GM12872 (cell line): ENCODE data around the gene CACNB1.

Source experiments
- TF ChIP-seq, protein P1 (sequence below): IDR thresholded peaks from 3 replicates; pipeline ENCODE4 v1.5.1; 2011; ENCODE audit warnings: low read depth, mild to moderate bottlenecking, low read length, moderate library complexity; ENCODE audit not compliant: insufficient read depth

Gene CACNB1

DNA sequence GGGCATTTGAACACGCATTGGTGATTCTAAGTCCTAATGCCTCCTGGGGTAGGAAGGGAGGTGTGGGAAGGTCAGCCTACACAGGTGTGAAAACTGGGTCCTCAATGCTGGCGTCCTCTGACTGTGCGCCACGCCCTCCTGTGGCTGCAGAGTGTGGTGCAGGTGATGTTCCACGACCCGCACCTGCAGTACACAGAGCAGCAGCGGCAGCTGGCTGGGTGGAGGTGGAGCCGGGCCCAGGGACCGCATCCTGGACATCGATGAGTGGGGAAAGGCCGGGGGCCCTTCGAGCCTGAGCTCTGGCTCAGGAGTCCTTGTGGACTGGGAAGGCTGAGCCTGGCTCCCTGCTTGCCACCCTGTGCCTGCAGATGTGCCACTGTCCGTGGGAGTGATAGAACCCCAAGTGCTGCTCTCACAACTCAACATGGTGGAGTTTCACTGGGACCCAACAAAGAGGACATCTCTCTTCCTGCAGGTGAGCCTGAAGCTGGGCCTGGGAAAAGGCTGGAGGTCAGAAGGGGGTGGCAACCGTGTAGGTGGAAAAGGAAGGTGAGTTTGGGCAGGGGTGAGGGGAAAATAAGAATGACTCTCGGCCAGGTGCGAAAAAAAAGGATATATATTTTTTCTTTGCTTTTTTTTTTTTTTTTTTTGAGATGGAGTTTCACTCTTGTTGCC lies 42.3 kb upstream of the CACNB1 start:
- TF ChIP-seq, protein P1, sequence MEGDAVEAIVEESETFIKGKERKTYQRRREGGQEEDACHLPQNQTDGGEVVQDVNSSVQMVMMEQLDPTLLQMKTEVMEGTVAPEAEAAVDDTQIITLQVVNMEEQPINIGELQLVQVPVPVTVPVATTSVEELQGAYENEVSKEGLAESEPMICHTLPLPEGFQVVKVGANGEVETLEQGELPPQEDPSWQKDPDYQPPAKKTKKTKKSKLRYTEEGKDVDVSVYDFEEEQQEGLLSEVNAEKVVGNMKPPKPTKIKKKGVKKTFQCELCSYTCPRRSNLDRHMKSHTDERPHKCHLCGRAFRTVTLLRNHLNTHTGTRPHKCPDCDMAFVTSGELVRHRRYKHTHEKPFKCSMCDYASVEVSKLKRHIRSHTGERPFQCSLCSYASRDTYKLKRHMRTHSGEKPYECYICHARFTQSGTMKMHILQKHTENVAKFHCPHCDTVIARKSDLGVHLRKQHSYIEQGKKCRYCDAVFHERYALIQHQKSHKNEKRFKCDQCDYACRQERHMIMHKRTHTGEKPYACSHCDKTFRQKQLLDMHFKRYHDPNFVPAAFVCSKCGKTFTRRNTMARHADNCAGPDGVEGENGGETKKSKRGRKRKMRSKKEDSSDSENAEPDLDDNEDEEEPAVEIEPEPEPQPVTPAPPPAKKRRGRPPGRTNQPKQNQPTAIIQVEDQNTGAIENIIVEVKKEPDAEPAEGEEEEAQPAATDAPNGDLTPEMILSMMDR = peak; percentile 85

DNA sequence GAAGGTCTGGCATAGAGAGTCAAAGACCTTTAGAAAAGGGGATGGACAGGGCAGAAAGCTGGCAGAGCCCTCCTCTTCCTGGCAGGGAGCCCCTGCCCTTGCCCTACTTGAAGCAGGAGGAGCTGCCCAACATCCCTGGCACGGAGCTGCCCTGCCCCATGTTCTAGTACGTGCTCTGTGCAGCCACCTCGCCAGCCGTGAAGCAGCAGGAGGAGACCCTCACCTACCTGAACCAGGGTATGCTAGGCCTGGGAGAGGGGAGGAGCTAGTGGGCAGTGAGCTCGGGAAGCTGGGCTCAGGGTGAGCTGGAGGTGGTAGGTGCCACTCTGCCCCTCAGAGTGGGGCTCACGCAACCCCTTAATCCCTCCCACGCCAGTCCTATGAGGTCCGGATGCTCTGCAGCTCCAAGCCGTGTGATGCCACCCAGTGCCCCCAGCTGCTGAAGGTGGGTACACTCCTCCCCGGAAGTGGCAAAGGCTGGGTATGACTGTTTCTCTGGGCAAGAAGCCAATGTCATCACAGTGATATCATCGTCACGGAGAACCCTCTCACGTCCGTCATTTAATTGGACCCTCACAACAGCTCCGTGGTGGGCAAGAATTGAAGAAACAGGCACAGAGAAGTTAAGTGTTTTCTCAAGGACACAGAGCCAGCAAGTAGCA lies 41.0 kb upstream of the CACNB1 start:
- TF ChIP-seq, protein P1 = no peak

DNA sequence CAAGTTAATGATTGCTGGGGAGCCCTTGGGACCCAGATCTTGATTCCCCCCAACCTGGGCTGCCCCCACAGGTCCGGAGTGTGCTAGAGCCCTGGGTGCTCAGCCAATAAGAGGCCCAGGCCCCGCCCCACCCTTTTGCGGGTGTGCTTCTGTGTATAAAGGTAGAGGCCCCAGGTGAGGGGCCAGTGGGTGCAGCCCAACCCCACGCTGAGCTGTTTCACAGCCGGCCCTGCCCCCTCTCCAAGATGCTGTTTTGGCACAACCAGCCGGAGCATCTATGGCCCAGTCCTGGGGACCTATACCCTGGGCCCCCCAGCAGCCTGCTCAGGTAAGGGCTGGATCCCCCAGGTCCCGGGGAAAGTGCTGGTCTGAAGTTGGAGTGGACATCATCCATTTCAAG lies 40.1 kb upstream of the CACNB1 start:
- TF ChIP-seq, protein P1 = no peak

DNA sequence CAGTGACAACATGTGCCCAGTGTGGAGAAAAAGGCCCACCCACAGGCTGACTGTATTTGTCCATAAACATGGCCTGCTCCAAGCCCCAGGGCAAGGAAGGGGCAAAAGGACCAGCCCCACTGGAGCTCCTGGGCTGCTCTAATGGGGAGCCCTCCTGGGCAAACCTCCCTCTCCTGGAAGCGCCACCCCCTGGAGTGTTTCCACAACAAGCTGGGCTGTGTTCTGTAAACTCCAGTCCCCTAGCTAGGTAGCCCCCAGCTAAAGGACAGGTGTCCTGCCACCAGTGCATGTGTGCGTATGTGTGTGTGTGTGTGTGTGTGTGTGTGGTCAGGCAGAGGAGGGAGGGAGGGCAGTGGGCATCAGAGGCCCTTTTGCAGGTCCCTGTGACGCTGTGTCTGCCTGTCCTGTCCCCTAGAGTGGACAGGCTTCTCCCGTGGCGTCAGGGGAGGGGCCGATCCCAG lies 39.5 kb upstream of the CACNB1 start:
- TF ChIP-seq, protein P1 = no peak

DNA sequence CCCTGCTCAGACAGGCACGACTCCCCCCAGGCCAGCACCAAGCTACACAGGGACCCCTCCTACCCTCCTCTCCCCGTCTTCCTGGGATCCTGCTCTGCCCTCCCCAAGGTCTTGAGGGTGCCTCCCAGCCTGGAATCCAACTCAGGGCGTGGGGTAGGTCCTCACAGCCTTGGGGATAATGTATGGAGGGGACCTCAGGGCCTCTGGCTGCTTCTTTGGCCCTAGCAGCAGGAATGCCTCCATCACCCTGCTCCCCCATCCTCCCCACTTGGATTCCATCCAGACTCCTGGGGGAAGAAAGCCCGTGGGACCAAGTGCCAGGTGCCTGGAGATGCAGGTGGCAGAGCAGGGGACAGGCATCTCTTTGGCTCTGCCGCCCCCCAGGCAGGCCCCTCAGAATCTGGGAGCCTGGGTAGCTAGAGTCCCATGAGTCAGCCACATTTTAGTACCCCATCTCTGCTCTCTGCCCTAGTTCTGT lies 39.0 kb upstream of the CACNB1 start:
- TF ChIP-seq, protein P1 = no peak

DNA sequence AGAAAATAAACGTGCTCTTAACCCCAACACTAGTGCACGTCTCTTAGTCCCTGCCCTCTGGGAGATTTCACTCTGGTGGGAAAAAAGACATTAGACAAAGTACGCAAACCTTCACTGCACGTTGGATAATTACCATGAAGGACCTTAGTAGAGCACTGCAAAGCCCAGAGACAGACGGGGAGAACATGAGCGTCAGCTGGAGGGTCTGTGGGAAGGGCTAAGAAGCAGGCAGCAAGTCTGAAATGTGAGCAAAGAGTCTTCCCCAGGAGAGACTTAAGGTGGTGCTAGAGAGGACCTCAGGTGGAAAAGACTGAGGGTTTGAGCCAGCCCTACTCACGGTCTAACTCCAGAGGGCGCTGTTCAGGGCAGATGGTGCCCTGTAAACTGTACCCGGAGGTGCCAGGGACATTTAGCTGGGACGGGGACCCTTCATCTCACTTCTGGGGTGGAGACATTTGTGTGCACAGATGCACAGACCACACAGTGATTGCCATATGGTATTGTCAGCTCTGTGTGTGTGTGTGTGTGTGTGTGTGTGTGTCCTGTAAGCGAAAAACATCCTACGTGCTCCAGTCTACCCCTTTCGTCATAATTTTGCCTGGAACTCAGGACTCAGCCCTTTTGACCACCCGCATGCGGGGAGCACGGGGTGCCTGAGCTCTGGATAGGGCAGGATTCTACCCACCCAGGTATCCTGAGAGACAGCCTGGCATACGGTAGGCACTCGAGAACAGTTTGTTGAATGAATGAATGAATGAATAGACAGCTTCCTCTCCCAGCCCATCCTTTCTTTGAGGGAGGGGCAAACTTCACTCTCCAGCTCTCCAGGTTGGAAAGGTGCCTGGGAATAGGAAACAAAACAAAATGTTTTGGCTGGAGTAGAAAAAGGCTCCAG lies 38.3 kb upstream of the CACNB1 start:
- TF ChIP-seq, protein P1 = peak; percentile 97
